ENCODE measurements around the gene SOX8. TPM values are rescaled to one million over a fixed set of nuclear protein-coding genes. Genes with fewer than 3 reads are reported as not detected.

Gene SOX8
- total RNA-seq, 1 donor from 2014 or later, result under 0.01 TPM

DNA sequence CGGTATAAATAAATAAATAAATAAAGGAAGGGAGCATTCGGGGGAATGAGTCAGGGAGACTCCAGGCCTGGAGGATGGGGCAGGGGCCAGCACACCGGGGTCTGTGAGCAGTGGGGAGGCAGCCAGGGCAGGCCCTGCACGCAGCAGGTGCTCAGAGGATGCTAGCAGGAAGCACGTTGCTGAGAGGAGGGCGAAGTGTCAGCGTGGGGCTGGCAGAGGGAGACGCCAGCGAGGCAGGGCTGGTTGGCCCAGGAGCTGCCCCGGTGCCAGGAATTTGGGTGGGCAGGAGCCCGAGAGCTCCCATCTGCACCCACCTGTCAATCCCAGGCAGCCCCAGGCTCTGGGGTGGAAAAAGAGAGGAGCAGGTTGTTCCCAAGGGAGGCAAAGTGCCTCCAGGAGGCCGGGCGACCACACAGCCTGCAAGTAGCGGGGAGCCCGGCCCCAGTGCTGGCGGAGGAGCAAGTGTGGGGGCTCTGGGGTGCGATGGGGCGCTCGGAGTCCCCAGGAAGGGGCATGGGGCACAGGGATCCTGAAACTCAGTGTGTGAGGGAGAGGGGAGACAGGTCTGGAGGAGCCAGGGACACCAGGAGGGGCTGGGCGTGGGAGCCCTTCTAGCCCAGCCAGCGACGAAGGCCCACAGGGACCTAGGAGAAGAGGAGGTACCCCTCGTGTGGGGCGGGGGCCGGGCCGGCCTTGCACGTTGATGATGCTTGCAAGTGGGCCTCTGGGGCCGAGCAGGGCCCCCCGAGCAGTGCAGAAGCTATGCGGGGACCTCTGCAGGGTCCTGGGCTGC is 28.0 kb downstream of the SOX8 start:
- FAIRE-seq (no peak), DNase-seq (ENCODE audit: low read depth) (no peak)
- no peak overlapping the region for H3K4me3 ChIP-seq (ENCODE audit: low read depth, low read length)
- TF ChIP-seq, protein P1, sequence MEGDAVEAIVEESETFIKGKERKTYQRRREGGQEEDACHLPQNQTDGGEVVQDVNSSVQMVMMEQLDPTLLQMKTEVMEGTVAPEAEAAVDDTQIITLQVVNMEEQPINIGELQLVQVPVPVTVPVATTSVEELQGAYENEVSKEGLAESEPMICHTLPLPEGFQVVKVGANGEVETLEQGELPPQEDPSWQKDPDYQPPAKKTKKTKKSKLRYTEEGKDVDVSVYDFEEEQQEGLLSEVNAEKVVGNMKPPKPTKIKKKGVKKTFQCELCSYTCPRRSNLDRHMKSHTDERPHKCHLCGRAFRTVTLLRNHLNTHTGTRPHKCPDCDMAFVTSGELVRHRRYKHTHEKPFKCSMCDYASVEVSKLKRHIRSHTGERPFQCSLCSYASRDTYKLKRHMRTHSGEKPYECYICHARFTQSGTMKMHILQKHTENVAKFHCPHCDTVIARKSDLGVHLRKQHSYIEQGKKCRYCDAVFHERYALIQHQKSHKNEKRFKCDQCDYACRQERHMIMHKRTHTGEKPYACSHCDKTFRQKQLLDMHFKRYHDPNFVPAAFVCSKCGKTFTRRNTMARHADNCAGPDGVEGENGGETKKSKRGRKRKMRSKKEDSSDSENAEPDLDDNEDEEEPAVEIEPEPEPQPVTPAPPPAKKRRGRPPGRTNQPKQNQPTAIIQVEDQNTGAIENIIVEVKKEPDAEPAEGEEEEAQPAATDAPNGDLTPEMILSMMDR (IDR thresholded peaks at IDR 0.05; ENCODE audit: insufficient read depth, low read length, severe bottlenecking), result no peak
- no peaks in the 10 kb centered on the region for H3K36me3 ChIP-seq (ENCODE audit: control insufficient read depth, insufficient read depth, low read length)
- H3K27me3 ChIP-seq (ENCODE audit: control insufficient read depth, insufficient read depth, low read length), result no peaks in the 10 kb centered on the region

DNA sequence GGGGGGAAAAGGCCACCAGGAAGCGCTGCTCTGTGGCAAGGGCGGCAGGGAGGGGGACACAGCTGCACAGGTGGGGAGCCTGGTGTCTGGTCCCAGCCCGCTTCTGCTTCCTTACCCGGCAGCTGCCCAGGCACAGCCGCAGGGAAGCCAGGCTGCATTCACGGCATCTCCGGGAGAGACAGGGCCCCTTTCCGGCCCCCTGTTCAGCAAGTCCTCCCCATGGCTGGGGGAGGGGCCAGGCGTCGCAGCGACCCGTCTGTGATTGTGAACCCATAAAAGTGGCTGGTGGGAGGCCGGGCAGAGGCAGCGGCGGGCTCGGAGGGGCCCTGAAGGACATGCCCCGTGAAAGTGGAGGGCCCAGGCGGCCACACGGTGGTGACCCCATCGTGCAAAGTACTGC is 28.7 kb downstream of the SOX8 start:
- Histone ChIP-seq H3K36me3 (ENCODE audit: control insufficient read depth, insufficient read depth, low read length) (no peaks in the 10 kb centered on the region), H3K4me3 (ENCODE audit: low read depth, low read length) (no peak overlapping the region), H3K27me3 (ENCODE audit: control insufficient read depth, insufficient read depth, low read length) (no peaks in the 10 kb centered on the region)
- no peak for DNase-seq (ENCODE audit: low read depth)
- no peak for FAIRE-seq
- TF ChIP-seq, protein P1 (IDR thresholded peaks at IDR 0.05; ENCODE audit: insufficient read depth, low read length, severe bottlenecking), result no peak

DNA sequence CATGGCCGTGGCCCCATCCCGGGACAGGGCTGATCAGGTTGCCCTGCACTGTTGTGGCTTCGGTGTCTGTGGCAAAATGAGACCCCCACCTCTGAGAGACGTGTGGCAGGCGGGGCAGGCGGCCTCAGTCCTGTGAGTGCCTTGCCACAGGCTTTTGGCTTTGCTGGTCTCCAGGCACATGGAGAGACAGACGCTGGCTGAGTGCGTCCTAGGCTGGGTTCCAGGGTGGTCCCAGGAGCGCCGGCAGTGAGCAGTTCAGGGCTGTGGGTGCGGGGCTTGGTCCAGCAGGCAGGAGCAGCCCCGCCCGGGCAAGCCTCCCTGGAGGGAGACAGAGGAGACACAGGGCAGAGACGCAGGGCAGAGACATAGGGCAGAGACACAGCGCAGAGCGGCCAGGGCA is 29.2 kb downstream of the SOX8 start:
- FAIRE-seq (no peak), DNase-seq (ENCODE audit: low read depth) (no peak)
- H3K4me3 ChIP-seq (ENCODE audit: low read depth, low read length), result no peak overlapping the region
- no peaks in the 10 kb centered on the region for H3K27me3 ChIP-seq (ENCODE audit: control insufficient read depth, insufficient read depth, low read length)
- no peaks in the 10 kb centered on the region for H3K36me3 ChIP-seq (ENCODE audit: control insufficient read depth, insufficient read depth, low read length)
- TF ChIP-seq, protein P1 (IDR thresholded peaks at IDR 0.05; ENCODE audit: insufficient read depth, low read length, severe bottlenecking), result no peak

DNA sequence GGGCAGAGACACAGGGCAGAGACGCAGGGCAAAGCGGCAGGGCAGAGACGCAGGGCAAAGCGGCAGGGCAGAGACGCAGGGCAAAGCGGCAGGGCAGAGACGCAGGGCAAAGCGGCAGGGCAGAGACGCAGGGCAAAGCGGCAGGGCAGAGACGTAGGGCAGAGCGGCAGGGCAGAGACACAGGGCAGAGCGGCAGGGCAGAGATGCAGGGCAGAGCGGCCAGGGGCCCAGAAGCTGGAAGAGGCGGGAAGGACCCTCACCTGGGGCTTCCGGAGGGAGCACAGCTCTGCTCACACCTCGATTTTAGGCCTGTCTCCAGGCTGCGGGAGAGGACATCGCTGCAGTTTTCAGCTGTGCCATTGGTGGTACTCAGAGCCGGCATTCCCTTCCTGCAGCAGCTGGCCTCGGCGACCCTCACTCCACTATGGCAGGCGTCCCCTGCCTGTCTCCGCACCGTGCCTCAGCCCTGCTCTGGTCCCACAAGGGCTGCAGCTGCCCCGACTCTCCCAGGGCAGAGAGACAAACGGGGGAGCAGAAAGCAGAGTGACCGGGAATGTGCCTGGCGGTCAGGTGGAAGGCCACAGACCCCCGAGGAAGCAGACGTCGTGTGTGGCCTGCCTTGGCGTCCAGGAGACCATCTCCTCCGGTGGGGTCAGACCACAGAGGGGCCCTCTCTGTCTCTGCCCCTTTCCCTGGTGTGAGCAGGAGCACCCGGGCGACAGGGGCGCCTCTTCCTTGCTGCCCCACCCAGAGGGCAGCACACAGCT is 29.9 kb downstream of the SOX8 start:
- Histone ChIP-seq H3K27me3 (ENCODE audit: control insufficient read depth, insufficient read depth, low read length) (no peaks in the 10 kb centered on the region), H3K4me3 (ENCODE audit: low read depth, low read length) (no peak overlapping the region), H3K36me3 (ENCODE audit: control insufficient read depth, insufficient read depth, low read length) (no peaks in the 10 kb centered on the region)
- FAIRE-seq, result no peak
- no peak for DNase-seq (ENCODE audit: low read depth)
- TF ChIP-seq, protein P1 (IDR thresholded peaks at IDR 0.05; ENCODE audit: insufficient read depth, low read length, severe bottlenecking), result no peak

DNA sequence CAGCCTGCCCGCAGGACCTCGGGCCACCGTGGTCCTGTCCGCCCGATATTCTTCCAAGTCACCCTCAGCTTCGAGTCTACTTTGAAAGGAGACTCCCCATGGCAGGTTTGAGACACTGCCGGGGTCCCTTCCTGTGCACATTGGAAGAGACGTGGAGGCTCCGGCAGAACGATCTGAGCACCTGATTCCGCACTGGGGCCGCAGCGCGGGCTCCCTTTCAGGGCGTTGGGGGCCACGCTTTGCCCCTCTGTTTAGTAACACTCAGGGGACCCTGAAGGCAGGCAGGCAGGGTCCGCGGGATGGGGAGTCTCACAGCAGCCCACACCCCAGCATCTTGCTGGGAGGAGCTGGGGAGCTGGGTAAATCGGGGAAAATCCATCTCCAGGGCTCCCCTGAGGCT is 30.6 kb downstream of the SOX8 start:
- no peak overlapping the region for H3K4me3 ChIP-seq (ENCODE audit: low read depth, low read length)
- TF ChIP-seq, protein P1 (IDR thresholded peaks at IDR 0.05; ENCODE audit: insufficient read depth, low read length, severe bottlenecking), result no peak
- DNase-seq (ENCODE audit: low read depth) (no peak), FAIRE-seq (no peak)
- H3K36me3 ChIP-seq (ENCODE audit: control insufficient read depth, insufficient read depth, low read length), result no peaks in the 10 kb centered on the region
- H3K27me3 ChIP-seq (ENCODE audit: control insufficient read depth, insufficient read depth, low read length), result no peaks in the 10 kb centered on the region

Data from bronchial epithelial cell (primary cell).